Retinal pigment epithelial cell (primary cell): Measurements from ENCODE around the gene PLXNA4.

ENCODE experiments used
- DNase-seq: peaks from one replicate; pipeline ENCODE4 v3.0.0-alpha.2; 2010; ENCODE audit warnings: low read depth
- H3K4me3 ChIP-seq: 2 replicates; pipeline ENCODE4 v1.5.1; 2011; ENCODE audit warnings: mild to moderate bottlenecking, low read length, control low read depth, moderate library complexity
- CTCF ChIP-seq: conservative IDR thresholded peaks from 2 replicates; pipeline ENCODE4 v1.5.1; 2011; ENCODE audit warnings: low read depth, low read length, control low read depth, inconsistent platforms

PLXNA4 gene

GRCh38 chr7:132319481-132319880 is 256.8 kb downstream of the PLXNA4 start:
- TF ChIP-seq CTCF, result no peak
- no peak for DNase-seq
- no peak overlapping the region for H3K4me3 ChIP-seq

GRCh38 chr7:132318352-132319318 is 257.6 kb downstream of the PLXNA4 start:
- TF ChIP-seq CTCF, result peak; percentile 88
- DNase-seq, result peak; percentile 47
- no peak overlapping the region for H3K4me3 ChIP-seq

GRCh38 chr7:132317701-132318351 is 258.4 kb downstream of the PLXNA4 start:
- no peak overlapping the region for H3K4me3 ChIP-seq
- TF ChIP-seq CTCF, result no peak
- no peak for DNase-seq

GRCh38 chr7:132312531-132313055 is 263.7 kb downstream of the PLXNA4 start:
- no peak for TF ChIP-seq CTCF
- no peak overlapping the region for H3K4me3 ChIP-seq
- DNase-seq, result no peak

- DNase-seq, result no peak
- H3K4me3 ChIP-seq, result no peak overlapping the region
- TF ChIP-seq CTCF, result no peak
Observed at GRCh38 chr7:132311733-132312132, 264.5 kb downstream of the PLXNA4 start.

- H3K4me3 ChIP-seq, result no peak overlapping the region
- no peak for TF ChIP-seq CTCF
- no peak for DNase-seq
Observed at GRCh38 chr7:132309102-132309805, 267.0 kb downstream of the PLXNA4 start.
